Lower lobe of right lung (tissue), 2 donors: ENCODE results near the gene RAPGEF2. TPM values are rescaled to one million over a fixed set of nuclear protein-coding genes. Genes with fewer than 3 reads are reported as not detected.

Experiments
- ATAC-seq, 2 donors: fragments of 200-7000 bp; cut with Tn5 transposase; one replicate each; pipeline ENCODE4 v1.9.1; 2020 to 2022; ENCODE audit warnings: mild to moderate bottlenecking in 2 of 2, moderate library complexity in 2 of 2
- DNase-seq: peaks from one replicate; pipeline ENCODE4 v3.0.0-alpha.2; 2020
- H3K27ac ChIP-seq: fragments of 200-600 bp; one replicate; pipeline ENCODE4 v1.8.0; 2022
- H3K27me3 ChIP-seq: fragments of 200-600 bp; one replicate; pipeline ENCODE4 v1.8.0; 2022; ENCODE audit warnings: low read depth
- H3K36me3 ChIP-seq: fragments of 200-600 bp; one replicate; pipeline ENCODE4 v1.8.0; 2022; ENCODE audit warnings: mild to moderate bottlenecking
- H3K4me1 ChIP-seq: fragments of 200-600 bp; one replicate; pipeline ENCODE4 v1.8.0; 2022
- H3K4me3 ChIP-seq: fragments of 200-600 bp; one replicate; pipeline ENCODE4 v1.8.0; 2022; ENCODE audit warnings: mild to moderate bottlenecking
- H3K9me3 ChIP-seq: fragments of 200-600 bp; one replicate; pipeline ENCODE4 v1.8.0; 2022
- CTCF ChIP-seq: fragments of 200-600 bp; IDR thresholded peaks from one replicate; pipeline ENCODE4 v1.8.0; 2022; ENCODE audit warnings: antibody characterized with exemption, mild to moderate bottlenecking
- intact Hi-C: fragments of 100-400 bp; cut with DNase I; formaldehyde crosslinking; loops from one replicate; pipeline ENCODE4 v1.11.0; 2022
- total RNA-seq: library from RNA; stranded (reverse); fragmentation: NEBNext Ultra II Directional; extraction: Animal tissue kit (Norgen Biotek cat#: 25700); gene quantifications from one replicate; pipeline ENCODE4 v1.2.1, GENCODE V29; 2021
- donor health status: DM: no; HTN: yes; CAD: no; lungs with severe emphysema.

Gene RAPGEF2
- total RNA-seq, 1 donor from 2014 or later, result 66.4 TPM

- H3K27me3 ChIP-seq, result no peaks in the 10 kb centered on the region
- H3K9me3 ChIP-seq, result no peaks in the 10 kb centered on the region
- DNase-seq (no peak), ATAC-seq (no peak)
- no peak overlapping the region for H3K27ac ChIP-seq
- H3K36me3 ChIP-seq, result peaks cover 5% of the 10 kb centered on the region
- intact Hi-C loops, result no loop called here
- TF ChIP-seq CTCF, result no peak
- no peak overlapping the region for H3K4me3 ChIP-seq
- peaks cover 19% of the 10 kb centered on the region for H3K4me1 ChIP-seq
Observed at GRCh38 chr4:159252491-159252890, 149.6 kb downstream of the RAPGEF2 start.

- ATAC-seq, result no peak
Observed at GRCh38 chr4:159256037-159256436, 153.2 kb downstream of the RAPGEF2 start.

GRCh38 chr4:159258889-159259560 is 156.1 kb downstream of the RAPGEF2 start:
- intact Hi-C loops, result no loop called here
- H3K36me3 ChIP-seq, result no peaks in the 10 kb centered on the region
- no peak for ATAC-seq
- H3K27me3 ChIP-seq, result no peaks in the 10 kb centered on the region
- H3K4me1 ChIP-seq, result peaks cover 8% of the 10 kb centered on the region
- no peaks in the 10 kb centered on the region for H3K9me3 ChIP-seq
- no peak for DNase-seq
- TF ChIP-seq CTCF, result no peak
- H3K27ac ChIP-seq, result no peak overlapping the region
- H3K4me3 ChIP-seq, result no peak overlapping the region

More at GRCh38 chr4:159256037-159256436, 153.2 kb downstream of the RAPGEF2 start:
- H3K27ac ChIP-seq, result no peak overlapping the region
- H3K4me3 ChIP-seq, result no peak overlapping the region
- peaks cover 9% of the 10 kb centered on the region for H3K4me1 ChIP-seq
- H3K9me3 ChIP-seq, result no peaks in the 10 kb centered on the region
- no peaks in the 10 kb centered on the region for H3K27me3 ChIP-seq
- no peak for TF ChIP-seq CTCF
- intact Hi-C loops, result no loop called here
- H3K36me3 ChIP-seq, result peaks cover 5% of the 10 kb centered on the region
- DNase-seq, result no peak

GRCh38 chr4:159264057-159264456 is 161.2 kb downstream of the RAPGEF2 start:
- no peak for DNase-seq
- intact Hi-C loops, result no loop called here
- no peak overlapping the region for H3K4me3 ChIP-seq
- H3K36me3 ChIP-seq, result no peaks in the 10 kb centered on the region
- H3K4me1 ChIP-seq, result peaks cover 15% of the 10 kb centered on the region
- H3K27me3 ChIP-seq, result no peaks in the 10 kb centered on the region
- TF ChIP-seq CTCF, result no peak
- no peak for ATAC-seq
- no peaks in the 10 kb centered on the region for H3K9me3 ChIP-seq
- no peak overlapping the region for H3K27ac ChIP-seq

GRCh38 chr4:159266981-159267868 is 164.3 kb downstream of the RAPGEF2 start:
- peak; percentile 57 to 59 for ATAC-seq

More at GRCh38 chr4:159266981-159267868, 164.3 kb downstream of the RAPGEF2 start:
- TF ChIP-seq CTCF, result no peak
- Histone ChIP-seq H3K9me3 (no peaks in the 10 kb centered on the region), H3K36me3 (no peaks in the 10 kb centered on the region), H3K27me3 (no peaks in the 10 kb centered on the region), H3K27ac (peak overlapping the region; percentile 37), H3K4me3 (peak overlapping the region; percentile 27), H3K4me1 (peaks cover 26% of the 10 kb centered on the region)
- intact Hi-C loops, result no loop called here
- DNase-seq, result no peak
